ENCODE data around the gene UCK2. TPM values are rescaled to one million over a fixed set of nuclear protein-coding genes. Genes with fewer than 3 reads are reported as not detected.

Gene UCK2
- total and polyA plus RNA-seq, 9 of the 15 experiments (the other 6 are each of a cell fraction or from before 2014, with no cell fraction given), result 71.6 to 145 (median 95.8) TPM

DNA sequence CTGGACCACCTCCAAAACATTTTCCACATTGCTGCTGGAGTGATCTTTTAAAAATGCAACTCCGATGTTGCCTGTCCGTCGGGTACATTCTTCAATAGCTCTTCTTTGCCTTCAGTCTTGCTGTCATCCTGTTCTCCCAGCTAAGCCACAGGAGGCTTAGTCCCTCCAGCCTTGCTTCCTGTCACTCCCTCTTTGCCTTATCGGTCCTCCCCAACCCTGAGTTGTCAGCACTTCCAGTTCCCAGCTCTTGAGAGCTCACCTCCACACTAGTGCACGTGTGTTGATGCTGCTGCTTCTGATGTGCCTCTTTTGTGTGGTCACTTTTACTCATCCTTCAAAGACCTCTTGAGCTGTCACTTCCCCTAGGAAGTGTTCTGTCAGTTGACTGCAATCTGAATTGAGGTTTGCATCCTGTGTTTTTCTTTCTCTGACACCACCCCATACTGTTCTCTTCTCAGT is 15.3 kb downstream of the UCK2 start (continued):
- no peak for TF ChIP-seq SLC30A9 (CRISPR knock-in tag; IDR thresholded peaks at IDR 0.05)
- TF ChIP-seq DDX20 (tag; IDR thresholded peaks at IDR 0.05; ENCODE audit: low read depth), result no peak
- TF ChIP-seq ZKSCAN8 (CRISPR knock-in tag; IDR thresholded peaks at IDR 0.05), result 0 out of 2 replicates have a peak, but pooled peaks have one; percentile 30
- TF ChIP-seq, protein P1, sequence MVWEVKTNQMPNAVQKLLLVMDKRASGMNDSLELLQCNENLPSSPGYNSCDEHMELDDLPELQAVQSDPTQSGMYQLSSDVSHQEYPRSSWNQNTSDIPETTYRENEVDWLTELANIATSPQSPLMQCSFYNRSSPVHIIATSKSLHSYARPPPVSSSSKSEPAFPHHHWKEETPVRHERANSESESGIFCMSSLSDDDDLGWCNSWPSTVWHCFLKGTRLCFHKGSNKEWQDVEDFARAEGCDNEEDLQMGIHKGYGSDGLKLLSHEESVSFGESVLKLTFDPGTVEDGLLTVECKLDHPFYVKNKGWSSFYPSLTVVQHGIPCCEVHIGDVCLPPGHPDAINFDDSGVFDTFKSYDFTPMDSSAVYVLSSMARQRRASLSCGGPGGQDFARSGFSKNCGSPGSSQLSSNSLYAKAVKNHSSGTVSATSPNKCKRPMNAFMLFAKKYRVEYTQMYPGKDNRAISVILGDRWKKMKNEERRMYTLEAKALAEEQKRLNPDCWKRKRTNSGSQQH (CRISPR knock-in tag; IDR thresholded peaks at IDR 0.05), result no peak; the same call in 1 of the 2 replicates
- TF ChIP-seq, protein P2, sequence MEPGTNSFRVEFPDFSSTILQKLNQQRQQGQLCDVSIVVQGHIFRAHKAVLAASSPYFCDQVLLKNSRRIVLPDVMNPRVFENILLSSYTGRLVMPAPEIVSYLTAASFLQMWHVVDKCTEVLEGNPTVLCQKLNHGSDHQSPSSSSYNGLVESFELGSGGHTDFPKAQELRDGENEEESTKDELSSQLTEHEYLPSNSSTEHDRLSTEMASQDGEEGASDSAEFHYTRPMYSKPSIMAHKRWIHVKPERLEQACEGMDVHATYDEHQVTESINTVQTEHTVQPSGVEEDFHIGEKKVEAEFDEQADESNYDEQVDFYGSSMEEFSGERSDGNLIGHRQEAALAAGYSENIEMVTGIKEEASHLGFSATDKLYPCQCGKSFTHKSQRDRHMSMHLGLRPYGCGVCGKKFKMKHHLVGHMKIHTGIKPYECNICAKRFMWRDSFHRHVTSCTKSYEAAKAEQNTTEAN (CRISPR knock-in tag; IDR thresholded peaks at IDR 0.05), result no peak
- TF ChIP-seq, protein P3, sequence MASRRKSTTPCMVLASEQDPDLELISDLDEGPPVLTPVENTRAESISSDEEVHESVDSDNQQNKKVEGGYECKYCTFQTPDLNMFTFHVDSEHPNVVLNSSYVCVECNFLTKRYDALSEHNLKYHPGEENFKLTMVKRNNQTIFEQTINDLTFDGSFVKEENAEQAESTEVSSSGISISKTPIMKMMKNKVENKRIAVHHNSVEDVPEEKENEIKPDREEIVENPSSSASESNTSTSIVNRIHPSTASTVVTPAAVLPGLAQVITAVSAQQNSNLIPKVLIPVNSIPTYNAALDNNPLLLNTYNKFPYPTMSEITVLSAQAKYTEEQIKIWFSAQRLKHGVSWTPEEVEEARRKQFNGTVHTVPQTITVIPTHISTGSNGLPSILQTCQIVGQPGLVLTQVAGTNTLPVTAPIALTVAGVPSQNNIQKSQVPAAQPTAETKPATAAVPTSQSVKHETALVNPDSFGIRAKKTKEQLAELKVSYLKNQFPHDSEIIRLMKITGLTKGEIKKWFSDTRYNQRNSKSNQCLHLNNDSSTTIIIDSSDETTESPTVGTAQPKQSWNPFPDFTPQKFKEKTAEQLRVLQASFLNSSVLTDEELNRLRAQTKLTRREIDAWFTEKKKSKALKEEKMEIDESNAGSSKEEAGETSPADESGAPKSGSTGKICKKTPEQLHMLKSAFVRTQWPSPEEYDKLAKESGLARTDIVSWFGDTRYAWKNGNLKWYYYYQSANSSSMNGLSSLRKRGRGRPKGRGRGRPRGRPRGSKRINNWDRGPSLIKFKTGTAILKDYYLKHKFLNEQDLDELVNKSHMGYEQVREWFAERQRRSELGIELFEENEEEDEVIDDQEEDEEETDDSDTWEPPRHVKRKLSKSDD (conservative IDR thresholded peaks at IDR 0.05; ENCODE audit: low read length), result no peak
- no peak for TF ChIP-seq HSF4 (CRISPR knock-in tag; IDR thresholded peaks at IDR 0.05; ENCODE audit: borderline replicate concordance)
- TF ChIP-seq TAF15 (IDR thresholded peaks at IDR 0.05; ENCODE audit: low read depth, low read length), result no peak
- TF ChIP-seq, protein P4, sequence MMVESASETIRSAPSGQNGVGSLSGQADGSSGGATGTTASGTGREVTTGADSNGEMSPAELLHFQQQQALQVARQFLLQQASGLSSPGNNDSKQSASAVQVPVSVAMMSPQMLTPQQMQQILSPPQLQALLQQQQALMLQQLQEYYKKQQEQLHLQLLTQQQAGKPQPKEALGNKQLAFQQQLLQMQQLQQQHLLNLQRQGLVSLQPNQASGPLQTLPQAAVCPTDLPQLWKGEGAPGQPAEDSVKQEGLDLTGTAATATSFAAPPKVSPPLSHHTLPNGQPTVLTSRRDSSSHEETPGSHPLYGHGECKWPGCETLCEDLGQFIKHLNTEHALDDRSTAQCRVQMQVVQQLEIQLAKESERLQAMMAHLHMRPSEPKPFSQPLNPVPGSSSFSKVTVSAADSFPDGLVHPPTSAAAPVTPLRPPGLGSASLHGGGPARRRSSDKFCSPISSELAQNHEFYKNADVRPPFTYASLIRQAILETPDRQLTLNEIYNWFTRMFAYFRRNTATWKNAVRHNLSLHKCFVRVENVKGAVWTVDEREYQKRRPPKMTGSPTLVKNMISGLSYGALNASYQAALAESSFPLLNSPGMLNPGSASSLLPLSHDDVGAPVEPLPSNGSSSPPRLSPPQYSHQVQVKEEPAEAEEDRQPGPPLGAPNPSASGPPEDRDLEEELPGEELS (CRISPR knock-in tag; IDR thresholded peaks at IDR 0.05; ENCODE audit: borderline replicate concordance), result no peak
- no peak for TF ChIP-seq CAMTA2 (CRISPR knock-in tag; conservative IDR thresholded peaks at IDR 0.05)
- TF ChIP-seq ZC3H8 (IDR thresholded peaks at IDR 0.05), result no peak
- peak; percentile 34 to 96; a peak in 3 of 4 replicates for TF ChIP-seq RCOR1 (IDR thresholded peaks at IDR 0.05; ENCODE audit: borderline replicate concordance in 1 of 2, low read depth in 2 of 2, low read length in 2 of 2)
- no peak for TF ChIP-seq ILK (tag; IDR thresholded peaks at IDR 0.05; ENCODE audit: borderline replicate concordance, low read depth)
- no peak for TF ChIP-seq ZNF133 (CRISPR knock-in tag; IDR thresholded peaks at IDR 0.05)
- TF ChIP-seq TRIM24 (IDR thresholded peaks at IDR 0.05), result peak in 1 of 2 experiments; percentile 82; a peak in 2 of 4 replicates
- TF ChIP-seq FOXJ2 (tag; IDR thresholded peaks at IDR 0.05), result no peak
- TF ChIP-seq PHB (CRISPR knock-in tag; IDR thresholded peaks at IDR 0.05), result no peak
- no peak for TF ChIP-seq SREBF2 (CRISPR knock-in tag; IDR thresholded peaks at IDR 0.05)
- TF ChIP-seq POLR3A (IDR thresholded peaks at IDR 0.05; ENCODE audit: borderline replicate concordance, extremely low read depth, insufficient read depth, insufficient read length), result no peak
- TF ChIP-seq MEF2D (tag; conservative IDR thresholded peaks at IDR 0.05; ENCODE audit: low read depth), result no peak
- TF ChIP-seq PURB (CRISPR knock-in tag; IDR thresholded peaks at IDR 0.05; ENCODE audit: low read depth), result no peak
- TF ChIP-seq HNRNPK (IDR thresholded peaks at IDR 0.05; ENCODE audit: low read depth, low read length, poor library complexity, severe bottlenecking), result no peak

Data from K562 (cell line).